Osteoblast (primary cell): ENCODE results near the gene CLEC16A. TPM values are rescaled to one million over a fixed set of nuclear protein-coding genes. Genes with fewer than 3 reads are reported as not detected.
A peak's percentile ranks its signal among the peaks of the same experiment; 100 is the strongest.

Experiments used
- DNase-seq: peaks from one replicate; pipeline ENCODE4 v3.0.0; 2011; ENCODE audit warnings: low spot score, mixed read lengths; ENCODE audit not compliant: insufficient read length; ENCODE audit errors: missing footprints
- H2AFZ ChIP-seq: 2 replicates; pipeline ENCODE4 v1.6.0; 2011; ENCODE audit warnings: mild to moderate bottlenecking, low read length
- H3K27ac ChIP-seq: 2 replicates; pipeline ENCODE4 v1.5.1; 2011; ENCODE audit warnings: mild to moderate bottlenecking, low read depth, low read length, moderate library complexity
- H3K27me3 ChIP-seq: 2 replicates; pipeline ENCODE4 v1.6.0; 2012; ENCODE audit warnings: mild to moderate bottlenecking, control low read depth, inconsistent platforms, low read length, moderate library complexity; ENCODE audit not compliant: insufficient read depth
- H3K36me3 ChIP-seq: 2 replicates; pipeline ENCODE4 v1.5.1; 2011; ENCODE audit warnings: mild to moderate bottlenecking, low read length, control low read depth, moderate library complexity; ENCODE audit not compliant: insufficient read depth
- H3K4me1 ChIP-seq: 2 replicates; pipeline ENCODE4 v1.5.1; 2011; ENCODE audit warnings: mild to moderate bottlenecking, low read length, control low read depth, moderate library complexity; ENCODE audit not compliant: insufficient read depth
- H3K4me2 ChIP-seq: 2 replicates; pipeline ENCODE4 v1.6.0; 2011; ENCODE audit warnings: mild to moderate bottlenecking, low read length; ENCODE audit not compliant: insufficient read depth
- H3K4me3 ChIP-seq: fragments of 200-600 bp; sonication (generic); 3 replicates; pipeline ENCODE4 v1.5.1; 2012; ENCODE audit warnings: mild to moderate bottlenecking, low read length, inconsistent platforms; ENCODE audit not compliant: insufficient read depth
- H3K79me2 ChIP-seq: 2 replicates; pipeline ENCODE4 v1.6.0; 2012; ENCODE audit warnings: mild to moderate bottlenecking, low read length, control low read depth, inconsistent platforms; ENCODE audit not compliant: insufficient read depth
- H3K9me3 ChIP-seq: 2 replicates; pipeline ENCODE4 v1.5.1; 2011; ENCODE audit warnings: low read depth, low read length, control low read depth
- H4K20me1 ChIP-seq: 2 replicates; pipeline ENCODE4 v1.6.0; 2012; ENCODE audit warnings: mild to moderate bottlenecking, low read length, control low read depth; ENCODE audit not compliant: insufficient read depth
- total RNA-seq: library from RNA; depleted of rRNA; stranded (reverse); fragments of >200 nt; gene quantifications from 2 replicates; pipeline ENCODE4 v1.2.3, GENCODE V29; 2012
- TF ChIP-seq, protein P1 (sequence below): IDR thresholded peaks from 2 replicates; pipeline ENCODE4 v1.5.1; 2011; ENCODE audit warnings: mild to moderate bottlenecking, low read depth, low read length, moderate library complexity; ENCODE audit errors: extremely low read depth

CLEC16A gene
- total RNA-seq, 1 donor = 25.7 TPM

DNA sequence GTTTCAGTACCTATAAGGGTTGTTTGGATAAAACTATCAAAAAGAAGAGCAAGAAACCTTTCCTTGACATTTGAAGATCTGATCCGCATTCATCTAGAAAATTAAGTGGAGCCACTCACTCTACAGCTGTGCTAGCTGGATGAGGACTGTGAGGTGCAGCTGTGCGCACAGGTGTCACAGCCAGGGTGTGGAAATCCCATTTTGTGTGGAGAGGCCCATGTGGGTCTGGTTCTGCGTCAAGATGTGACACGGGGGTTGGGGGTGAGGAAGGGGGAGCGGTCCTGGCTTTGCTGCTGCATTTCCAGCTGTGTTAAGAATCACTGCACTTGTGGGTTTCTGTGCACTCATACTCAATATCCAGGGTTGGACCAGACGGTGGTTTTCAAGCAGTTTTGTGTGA lies 70.7 kb downstream of the CLEC16A start:
- Histone ChIP-seq H4K20me1 (no peaks in the 10 kb centered on the region), H3K36me3 (no peaks in the 10 kb centered on the region), H3K4me2 (no peak overlapping the region), H3K4me3 (no peak overlapping the region), H3K4me1 (peaks cover 7% of the 10 kb centered on the region), H3K27ac (no peak overlapping the region), H3K27me3 (no peaks in the 10 kb centered on the region), H2AFZ (no peak overlapping the region), H3K79me2 (no peaks in the 10 kb centered on the region), H3K9me3 (no peaks in the 10 kb centered on the region)
- TF ChIP-seq, protein P1, sequence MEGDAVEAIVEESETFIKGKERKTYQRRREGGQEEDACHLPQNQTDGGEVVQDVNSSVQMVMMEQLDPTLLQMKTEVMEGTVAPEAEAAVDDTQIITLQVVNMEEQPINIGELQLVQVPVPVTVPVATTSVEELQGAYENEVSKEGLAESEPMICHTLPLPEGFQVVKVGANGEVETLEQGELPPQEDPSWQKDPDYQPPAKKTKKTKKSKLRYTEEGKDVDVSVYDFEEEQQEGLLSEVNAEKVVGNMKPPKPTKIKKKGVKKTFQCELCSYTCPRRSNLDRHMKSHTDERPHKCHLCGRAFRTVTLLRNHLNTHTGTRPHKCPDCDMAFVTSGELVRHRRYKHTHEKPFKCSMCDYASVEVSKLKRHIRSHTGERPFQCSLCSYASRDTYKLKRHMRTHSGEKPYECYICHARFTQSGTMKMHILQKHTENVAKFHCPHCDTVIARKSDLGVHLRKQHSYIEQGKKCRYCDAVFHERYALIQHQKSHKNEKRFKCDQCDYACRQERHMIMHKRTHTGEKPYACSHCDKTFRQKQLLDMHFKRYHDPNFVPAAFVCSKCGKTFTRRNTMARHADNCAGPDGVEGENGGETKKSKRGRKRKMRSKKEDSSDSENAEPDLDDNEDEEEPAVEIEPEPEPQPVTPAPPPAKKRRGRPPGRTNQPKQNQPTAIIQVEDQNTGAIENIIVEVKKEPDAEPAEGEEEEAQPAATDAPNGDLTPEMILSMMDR = no peak
- DNase-seq = no peak

DNA sequence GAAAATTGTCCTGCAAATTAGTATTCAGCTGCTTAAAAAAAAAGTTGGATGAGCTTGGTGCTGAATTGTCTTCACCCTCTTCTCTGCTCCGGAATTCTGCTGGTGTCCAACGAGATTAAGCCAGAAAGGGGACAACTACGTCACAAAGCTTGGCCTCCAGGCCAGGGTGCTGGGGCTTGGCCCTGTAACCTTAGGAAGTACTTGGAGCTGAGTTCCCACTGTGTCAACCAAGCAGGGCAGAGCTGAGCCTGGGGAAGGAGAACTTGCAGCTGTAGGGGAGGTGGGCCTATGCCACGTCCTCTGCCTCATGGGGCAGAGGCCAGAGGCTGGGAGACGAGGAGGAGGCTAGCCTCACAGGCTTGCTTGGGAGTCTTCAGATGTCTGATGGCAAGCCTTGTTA lies 71.2 kb downstream of the CLEC16A start:
- Histone ChIP-seq H3K4me2 (no peak overlapping the region), H3K36me3 (no peaks in the 10 kb centered on the region), H3K79me2 (no peaks in the 10 kb centered on the region), H3K4me1 (peaks cover 7% of the 10 kb centered on the region), H3K4me3 (no peak overlapping the region), H4K20me1 (no peaks in the 10 kb centered on the region), H2AFZ (no peak overlapping the region), H3K27ac (no peak overlapping the region), H3K9me3 (no peaks in the 10 kb centered on the region), H3K27me3 (no peaks in the 10 kb centered on the region)
- DNase-seq = no peak
- TF ChIP-seq, protein P1 = no peak

DNA sequence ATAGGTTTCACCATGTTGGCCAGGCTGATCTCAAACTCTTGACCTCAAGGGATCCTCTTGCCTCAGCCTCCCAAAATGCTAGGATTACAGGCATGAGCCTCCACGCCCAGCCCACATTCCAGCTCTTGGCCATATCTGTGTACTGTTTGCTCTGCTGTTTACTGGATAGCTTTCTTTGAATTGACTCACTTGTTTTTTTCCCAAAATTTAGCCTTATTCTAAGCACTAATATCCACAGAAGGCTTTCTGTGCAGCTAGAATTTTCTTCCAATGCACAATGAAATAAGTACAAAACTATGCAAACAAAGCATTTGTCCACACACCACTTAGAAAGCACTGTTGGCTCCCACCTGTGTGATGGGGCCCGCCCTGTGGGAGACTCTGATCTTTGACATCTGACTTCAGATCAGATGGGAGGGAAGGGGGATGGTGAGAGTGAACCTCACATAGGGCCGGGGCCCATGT lies 72.2 kb downstream of the CLEC16A start:
- no peak overlapping the region for H2AFZ ChIP-seq
- no peak overlapping the region for H3K4me2 ChIP-seq
- H3K27me3 ChIP-seq = no peaks in the 10 kb centered on the region
- peaks cover 5% of the 10 kb centered on the region for H3K36me3 ChIP-seq
- H3K9me3 ChIP-seq = no peaks in the 10 kb centered on the region
- TF ChIP-seq, protein P1 = no peak
- no peaks in the 10 kb centered on the region for H4K20me1 ChIP-seq
- H3K4me3 ChIP-seq = no peak overlapping the region
- H3K79me2 ChIP-seq = no peaks in the 10 kb centered on the region
- no peak for DNase-seq
- H3K4me1 ChIP-seq = peaks cover 7% of the 10 kb centered on the region
- H3K27ac ChIP-seq = no peak overlapping the region

DNA sequence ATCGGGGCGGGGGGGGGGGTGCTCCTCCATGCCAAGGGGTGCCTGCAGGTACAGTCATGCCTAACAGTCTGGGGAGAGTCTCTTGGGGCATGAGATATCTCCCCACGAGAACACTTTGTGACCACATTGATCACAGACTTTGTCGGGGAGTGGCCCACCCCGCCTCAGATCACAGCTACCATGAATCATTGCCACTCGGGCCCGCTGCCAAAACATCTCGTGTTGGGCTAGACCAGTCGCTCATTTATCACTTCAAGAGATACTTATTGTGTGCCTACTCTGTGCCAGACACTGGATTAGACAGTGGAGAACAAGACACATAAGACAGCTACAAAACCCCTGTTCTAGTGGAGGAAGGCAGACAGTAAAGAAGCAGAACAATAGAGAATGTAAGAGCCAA lies 72.6 kb downstream of the CLEC16A start:
- H3K4me1 ChIP-seq = peaks cover 7% of the 10 kb centered on the region
- no peak overlapping the region for H3K4me3 ChIP-seq
- peak; percentile 83 for DNase-seq
- H4K20me1 ChIP-seq = no peaks in the 10 kb centered on the region
- H3K4me2 ChIP-seq = no peak overlapping the region
- no peaks in the 10 kb centered on the region for H3K79me2 ChIP-seq
- no peak overlapping the region for H3K27ac ChIP-seq
- H3K27me3 ChIP-seq = no peaks in the 10 kb centered on the region
- TF ChIP-seq, protein P1 = no peak
- H3K9me3 ChIP-seq = no peaks in the 10 kb centered on the region
- peaks cover 5% of the 10 kb centered on the region for H3K36me3 ChIP-seq
- H2AFZ ChIP-seq = no peak overlapping the region
